Upper lobe of left lung (tissue), 4 donors: ENCODE data around the gene GTPBP3.

ENCODE experiments used
- CTCF ChIP-seq, 6 experiments: fragments of 450-650 bp in 4 of 6; fragments of 200-600 bp in 2 of 6; sonication (generic) in 2 of 6; IDR thresholded peaks; one replicate each; pipeline ENCODE4 v1.5.1; 2016 to 2019; ENCODE audit warnings: antibody characterized with exemption in 6 of 6
- POLR2A ChIP-seq, 4 donors: fragments of 450-650 bp; IDR thresholded peaks; one replicate each; pipeline ENCODE4 v1.5.1; 2016 to 2017; ENCODE audit warnings: antibody characterized with exemption in 4 of 4, mild to moderate bottlenecking in 2 of 4

DNA sequence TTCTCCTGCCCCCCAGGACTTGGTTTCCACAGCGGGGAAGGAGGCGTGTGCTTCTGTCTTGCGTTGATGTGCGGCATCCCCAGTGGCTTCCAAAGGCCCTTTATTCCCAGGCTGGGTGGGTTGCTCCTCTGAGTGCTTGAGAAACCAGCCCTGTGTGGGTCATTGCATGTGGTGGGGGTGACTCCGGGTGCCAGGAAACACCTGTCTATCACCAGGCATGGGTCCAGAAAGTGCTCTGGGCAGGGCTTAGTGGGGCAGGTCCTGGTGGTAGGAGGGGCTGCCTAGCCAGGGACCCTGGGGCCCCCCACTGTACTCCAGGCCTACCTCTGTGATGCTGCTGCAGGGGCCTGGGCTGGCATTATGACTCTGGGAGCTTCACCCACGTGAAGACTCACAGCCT, 18.4 kb upstream of the GTPBP3 start:
- TF ChIP-seq CTCF (IDR thresholded peaks at IDR 0.05) (no peak), POLR2A (IDR thresholded peaks at IDR 0.05) (no peak)
